ENCODE results near the gene SHE.

Gene SHE

DNA sequence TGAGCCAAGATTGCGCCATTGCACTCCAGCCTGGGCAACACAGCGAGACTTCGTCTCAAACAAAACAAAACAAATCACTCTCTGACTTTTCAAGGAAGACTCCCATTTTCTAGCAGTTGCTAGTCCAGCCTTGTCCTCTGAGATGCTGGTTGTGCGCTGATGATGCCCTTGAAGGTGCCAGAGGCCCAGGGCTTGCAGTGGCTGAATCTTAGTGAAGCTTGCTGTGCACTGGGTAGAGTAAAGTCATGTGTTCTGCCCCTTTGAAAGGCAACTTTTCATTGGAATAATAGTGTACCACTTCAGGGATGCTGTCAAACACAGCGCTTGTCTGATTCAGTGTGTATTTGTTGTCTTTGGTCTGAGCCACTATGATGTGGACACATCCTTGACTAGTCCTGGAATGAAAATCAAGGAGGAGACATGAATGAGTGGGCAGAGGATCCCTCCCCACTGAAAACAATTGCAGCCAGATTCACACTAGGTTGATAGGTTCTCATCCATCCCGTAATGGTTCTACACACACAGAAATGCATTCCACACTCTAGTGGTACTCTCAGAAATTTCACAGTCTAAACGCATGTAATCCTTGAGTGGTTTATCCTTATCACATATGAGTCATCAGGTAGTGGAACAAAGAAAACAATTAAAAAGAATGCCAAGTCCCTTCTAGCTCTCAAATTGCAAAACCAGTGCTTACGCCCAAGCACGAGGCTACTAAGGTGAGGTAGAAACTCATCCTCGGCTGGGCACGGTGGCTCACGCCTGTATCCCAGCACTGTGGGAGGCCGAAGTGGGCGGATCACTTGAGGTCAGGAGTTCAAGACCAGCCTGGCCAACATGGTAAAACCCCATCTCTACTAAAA lies 18.0 kb downstream of the SHE start:
- in situ Hi-C loops (cut with MboI; ENCODE audit: low sequenced_read_pairs), result loop anchor here (10.0 kb wide), 1 partner anchor 61 kb away; no protein-coding TSS in a partner anchor

DNA sequence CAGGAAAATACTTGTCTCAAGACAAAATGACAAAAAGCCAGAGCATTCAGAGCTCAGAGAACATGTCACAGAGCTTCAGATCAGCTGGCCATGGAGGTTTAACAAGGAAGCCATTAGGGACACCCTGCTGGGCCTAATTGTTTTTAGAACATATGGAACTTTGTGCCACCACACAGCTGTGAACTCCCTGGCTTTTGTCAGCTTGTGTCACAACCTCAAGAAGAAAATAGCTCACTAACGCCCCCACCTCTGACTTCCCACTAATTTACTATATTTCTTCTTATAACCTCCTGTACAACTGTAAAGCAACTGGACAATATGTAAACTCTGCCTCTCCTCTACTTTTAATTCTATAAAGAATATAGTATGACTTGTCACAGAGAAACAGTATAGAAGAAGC lies 21.2 kb downstream of the SHE start:
- in situ Hi-C loops (cut with MboI; ENCODE audit: low sequenced_read_pairs), result loop anchor here (10.0 kb wide), 1 partner anchor 64 kb away; no protein-coding TSS in a partner anchor

DNA sequence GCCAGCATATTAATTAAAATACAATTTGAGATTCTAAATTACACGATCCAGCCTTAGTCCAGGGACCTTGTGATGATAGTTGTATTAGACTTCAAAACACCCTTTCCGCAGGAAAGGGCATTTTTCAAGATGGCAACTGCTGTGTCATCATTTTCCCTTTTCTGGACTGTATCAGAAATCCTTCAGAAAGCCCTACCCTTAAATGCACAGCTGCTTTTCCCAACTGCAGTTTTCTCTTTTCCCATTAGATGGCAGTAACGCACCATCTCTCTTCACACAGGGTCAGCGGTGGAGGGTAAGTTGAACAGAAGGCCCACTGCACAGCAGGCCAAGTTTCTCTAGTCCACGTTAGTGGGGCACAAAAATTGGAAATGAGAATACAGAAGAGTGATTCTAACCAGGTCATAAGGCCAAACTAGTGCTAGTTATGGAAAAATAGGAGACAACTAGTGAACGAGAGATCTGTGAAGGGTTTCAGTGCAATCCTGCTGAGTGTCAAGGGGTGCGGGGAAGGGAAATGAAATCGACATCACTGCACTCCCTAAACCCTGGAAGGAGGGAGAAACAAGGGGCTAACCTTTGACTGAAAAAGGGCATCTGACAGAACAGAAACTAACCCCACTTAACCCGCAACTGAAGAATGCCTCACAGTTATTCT lies 22.3 kb downstream of the SHE start:
- in situ Hi-C loops (cut with MboI; ENCODE audit: low sequenced_read_pairs), result loop anchor here (10.0 kb wide), 2 partner anchors 65 to 75 kb away; partner anchors contain the start of gene IL6R

DNA sequence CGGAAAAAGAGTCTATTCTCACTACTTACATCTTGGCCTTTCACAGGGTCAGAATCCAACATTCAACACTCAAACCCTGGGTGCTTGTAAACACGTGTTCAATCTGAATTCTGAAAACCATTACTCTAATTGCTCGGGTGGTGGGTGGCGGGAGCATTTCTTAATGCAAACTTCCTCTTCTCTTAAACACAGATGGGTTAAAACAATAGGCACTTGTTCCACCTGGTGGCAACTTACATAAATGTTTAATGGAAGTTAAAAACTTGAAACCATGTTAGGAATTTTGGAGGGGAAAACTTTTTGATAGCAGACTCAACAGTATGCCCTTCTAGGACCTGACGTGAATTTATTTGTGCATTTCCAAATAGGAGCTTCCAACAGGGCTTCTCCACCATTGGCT lies 23.6 kb downstream of the SHE start:
- in situ Hi-C loops (cut with MboI; ENCODE audit: low sequenced_read_pairs), result loop anchor here (10.0 kb wide), 1 partner anchor 74 kb away; the partner anchor contains the start of gene IL6R

DNA sequence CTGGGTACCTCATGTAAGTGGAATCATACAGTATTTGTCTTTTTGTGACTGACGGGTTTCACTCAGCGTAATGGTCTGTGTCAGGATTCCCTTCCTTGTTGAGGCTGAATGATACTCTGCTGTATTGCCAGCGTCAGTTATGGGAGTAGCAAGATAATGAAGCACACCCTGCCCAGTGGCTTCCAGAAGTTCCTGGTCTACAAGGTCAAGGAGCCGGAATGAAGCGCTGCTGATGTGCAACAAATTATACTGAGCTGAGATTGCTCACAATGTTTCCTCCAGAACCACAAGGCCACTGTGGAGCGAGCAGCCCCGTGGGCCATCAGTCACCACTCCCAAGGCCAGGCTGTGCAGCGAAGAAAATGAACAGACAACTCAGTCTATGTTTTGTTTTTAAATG lies 24.2 kb downstream of the SHE start:
- in situ Hi-C loops (cut with MboI; ENCODE audit: low sequenced_read_pairs), result loop anchor here (10.0 kb wide), 1 partner anchor 73 kb away; the partner anchor contains the start of gene IL6R

DNA sequence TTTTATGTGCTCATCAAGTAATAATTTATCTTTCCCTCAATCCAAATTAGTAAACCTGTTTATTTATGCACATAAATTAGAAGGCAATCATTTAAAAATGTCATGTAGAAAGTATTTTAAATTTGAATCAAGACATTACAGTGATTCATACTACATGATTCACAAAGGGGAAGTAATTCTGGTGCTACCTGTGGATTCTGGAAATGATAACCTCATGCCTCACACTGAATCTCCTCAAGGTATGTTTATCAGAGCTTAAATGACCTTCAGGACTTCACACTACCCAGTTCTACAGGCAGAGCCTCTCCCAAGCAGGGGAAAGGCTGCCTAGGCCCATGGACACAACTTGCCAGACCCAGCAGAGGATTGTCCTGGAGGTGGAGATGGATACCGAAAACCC lies 25.4 kb downstream of the SHE start:
- in situ Hi-C loops (cut with MboI; ENCODE audit: low sequenced_read_pairs), result loop anchor here (10.0 kb wide), 1 partner anchor 72 kb away; the partner anchor contains the start of gene IL6R

DNA sequence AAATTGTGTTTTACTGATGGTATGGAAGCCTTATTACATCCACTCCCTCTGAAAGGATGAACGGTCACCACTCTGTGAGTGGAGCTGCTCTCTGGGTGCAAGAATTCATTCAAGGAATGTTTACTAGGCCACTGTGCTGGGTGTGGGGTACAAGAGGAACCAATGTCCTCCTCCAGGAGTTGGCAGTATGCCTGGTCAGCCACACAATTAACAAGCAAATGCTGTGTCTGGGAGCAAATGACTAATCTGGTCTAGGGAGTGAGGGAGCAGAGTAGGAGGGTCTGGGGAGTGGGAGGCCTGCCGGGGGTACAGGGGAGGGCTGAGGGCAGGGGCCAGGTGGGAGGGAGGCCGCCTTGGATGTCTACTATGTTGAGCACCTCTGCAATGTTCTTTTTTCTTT lies 27.4 kb downstream of the SHE start:
- in situ Hi-C loops (cut with MboI; ENCODE audit: low sequenced_read_pairs), result loop anchor here (10.0 kb wide), 1 partner anchor 70 kb away; the partner anchor contains the start of gene IL6R

DNA sequence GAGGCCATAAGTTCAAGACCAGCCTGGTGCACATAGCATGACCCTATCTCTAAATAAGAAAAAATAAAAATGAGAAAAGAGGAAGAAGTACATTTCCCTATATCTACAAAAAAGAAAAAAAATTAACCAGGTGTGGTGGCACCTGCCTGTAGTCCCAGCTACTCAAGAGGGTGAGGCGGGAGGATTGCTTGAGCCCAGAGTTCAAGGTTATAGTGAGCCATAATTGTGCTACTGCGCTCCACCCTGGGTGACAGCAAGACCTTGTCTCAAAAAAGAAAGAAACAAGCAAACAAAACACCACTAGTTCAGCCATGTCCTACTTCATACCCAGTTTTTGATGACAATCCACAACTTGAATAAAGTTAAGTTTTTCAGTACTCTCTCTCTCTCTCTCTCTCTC lies 30.9 kb downstream of the SHE start:
- in situ Hi-C loops (cut with MboI; ENCODE audit: low sequenced_read_pairs), result loop anchor here (10.0 kb wide), 1 partner anchor 67 kb away; the partner anchor contains the start of gene IL6R

DNA sequence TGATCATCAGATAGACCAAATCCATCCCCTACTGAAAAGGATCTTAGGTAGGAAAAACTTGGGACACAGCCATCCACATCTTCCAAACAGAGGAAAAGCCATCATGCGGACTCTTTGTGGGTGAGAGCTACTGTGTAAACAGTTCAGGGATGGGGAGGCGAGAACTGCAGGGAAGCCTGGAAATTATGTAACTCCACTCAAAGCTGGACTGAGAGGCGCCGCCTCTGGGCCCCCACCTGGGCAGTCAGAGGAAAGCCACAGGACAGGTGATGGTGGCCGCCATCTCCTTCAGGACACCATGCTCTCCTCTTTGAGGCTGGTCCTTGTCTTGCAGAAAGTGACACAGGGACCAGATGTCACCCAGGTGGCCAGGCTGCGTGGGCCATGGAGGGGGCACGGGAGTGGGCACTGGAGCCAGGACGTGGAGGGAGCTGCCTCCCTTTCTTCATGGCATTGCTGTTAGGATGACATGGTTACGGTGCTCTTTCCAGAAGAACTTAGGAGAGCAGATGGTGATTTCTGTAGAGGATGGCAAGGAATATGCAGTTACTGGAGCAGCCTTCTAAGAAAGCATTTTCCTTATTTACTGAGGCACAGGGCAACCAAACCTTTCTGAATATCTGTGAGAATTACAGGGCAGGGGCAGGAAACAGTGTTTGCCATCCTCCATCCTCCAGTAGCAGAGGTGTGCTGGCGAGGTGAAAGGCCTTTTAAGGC lies 32.2 kb downstream of the SHE start:
- in situ Hi-C loops (cut with MboI; ENCODE audit: low sequenced_read_pairs), result loop anchor here (10.0 kb wide), 1 partner anchor 65 kb away; the partner anchor contains the start of gene IL6R

DNA sequence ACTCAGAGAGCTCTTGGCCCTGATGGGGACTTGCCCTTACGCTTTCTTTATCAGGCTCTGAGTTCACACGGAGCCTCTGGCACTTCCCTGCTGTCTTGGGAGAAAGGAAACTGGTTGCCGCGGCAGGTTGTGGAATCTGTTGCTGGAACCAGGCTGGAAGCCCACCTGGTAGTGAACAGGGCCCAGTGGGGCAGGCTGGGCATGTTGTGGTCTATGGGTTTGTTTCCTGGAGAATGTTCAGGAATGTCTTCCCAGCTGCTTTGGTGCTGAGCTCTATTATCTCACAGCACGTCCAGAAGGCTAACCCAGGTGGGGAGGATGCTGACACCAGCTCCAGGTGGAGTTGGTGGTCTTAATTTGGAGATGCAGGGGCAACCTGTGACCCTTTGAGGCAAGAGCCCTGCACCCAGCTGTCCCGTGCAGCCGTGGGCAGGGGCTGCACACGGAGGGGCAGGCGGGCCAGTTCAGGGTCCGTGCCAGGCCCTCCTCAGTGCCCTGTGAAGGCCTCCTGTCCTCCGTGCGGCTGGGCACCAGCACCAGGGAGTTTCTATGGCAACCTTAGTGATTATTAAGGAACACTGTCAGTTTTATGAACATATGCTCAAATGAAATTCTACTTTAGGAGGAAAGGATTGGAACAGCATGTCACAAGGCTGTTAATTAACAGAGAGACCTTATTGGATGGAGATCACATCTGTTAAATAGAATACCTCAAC lies 33.5 kb downstream of the SHE start:
- in situ Hi-C loops (cut with MboI; ENCODE audit: low sequenced_read_pairs), result no loop called here

DNA sequence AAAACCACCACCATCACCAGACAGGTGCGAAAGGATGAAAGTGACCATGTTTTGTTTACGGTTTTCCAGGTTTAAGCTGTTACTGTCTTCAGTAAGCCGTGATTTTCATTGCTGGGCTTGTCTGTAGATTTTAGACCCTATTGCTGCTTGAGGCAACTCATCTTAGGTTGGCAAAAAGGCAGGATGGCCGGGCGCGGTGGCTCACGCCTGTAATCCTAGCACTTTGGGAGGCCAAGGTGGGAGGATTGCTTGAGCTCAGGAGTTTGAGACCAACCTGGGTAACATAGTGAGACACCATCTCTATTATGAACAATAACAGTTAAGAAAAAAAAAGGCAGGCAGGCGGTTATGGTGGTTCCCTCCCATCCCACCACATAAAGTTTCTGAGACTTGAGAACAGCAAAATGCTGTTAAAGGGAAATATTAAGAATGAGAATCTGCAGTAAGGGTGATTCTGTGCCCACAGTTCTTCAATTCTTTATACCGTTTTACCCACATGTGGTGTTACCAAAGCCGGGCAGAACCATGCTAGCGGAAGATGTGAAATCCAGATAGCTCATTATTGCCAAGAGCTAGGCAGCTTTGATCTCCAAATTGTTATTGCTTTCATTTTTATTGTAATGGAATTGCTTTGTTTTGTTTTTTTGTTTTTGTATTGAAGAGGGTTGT lies 34.6 kb downstream of the SHE start:
- in situ Hi-C loops (cut with MboI; ENCODE audit: low sequenced_read_pairs), result no loop called here

DNA sequence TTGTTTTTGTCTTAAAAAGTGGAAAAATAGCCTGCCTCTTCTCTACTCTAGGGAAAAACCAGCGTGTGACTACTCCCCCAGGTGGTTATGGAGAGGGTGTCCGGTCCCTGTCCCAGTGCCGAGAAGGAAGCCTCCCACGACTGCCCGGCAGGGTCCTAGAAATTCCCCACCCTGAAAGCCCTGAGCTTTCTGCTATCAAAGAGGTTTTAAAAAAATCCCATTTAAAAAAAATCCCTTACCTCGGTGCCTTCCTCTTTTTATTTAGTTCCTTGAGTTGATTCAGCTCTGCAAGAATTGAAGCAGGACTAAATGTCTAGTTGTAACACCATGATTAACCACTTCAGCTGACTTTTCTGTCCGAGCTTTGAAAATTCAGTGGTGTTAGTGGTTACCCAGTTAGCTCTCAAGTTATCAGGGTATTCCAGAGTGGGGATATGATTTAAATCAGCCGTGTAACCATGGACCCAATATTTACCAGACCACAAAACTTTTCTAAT lies 35.2 kb downstream of the SHE start:
- in situ Hi-C loops (cut with MboI; ENCODE audit: low sequenced_read_pairs), result no loop called here

DNA sequence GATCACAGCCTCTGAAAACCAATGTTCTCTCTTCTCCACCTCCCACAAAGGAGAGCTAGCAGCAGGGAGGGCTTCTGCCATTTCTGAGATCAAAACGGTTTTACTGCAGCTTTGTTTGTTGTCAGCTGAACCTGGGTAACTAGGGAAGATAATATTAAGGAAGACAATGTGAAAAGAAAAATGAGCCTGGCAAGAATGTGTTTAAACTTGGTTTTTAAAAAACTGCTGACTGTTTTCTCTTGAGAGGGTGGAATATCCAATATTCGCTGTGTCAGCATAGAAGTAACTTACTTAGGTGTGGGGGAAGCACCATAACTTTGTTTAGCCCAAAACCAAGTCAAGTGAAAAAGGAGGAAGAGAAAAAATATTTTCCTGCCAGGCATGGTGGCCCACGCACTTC lies 36.0 kb downstream of the SHE start:
- in situ Hi-C loops (cut with MboI; ENCODE audit: low sequenced_read_pairs), result no loop called here

DNA sequence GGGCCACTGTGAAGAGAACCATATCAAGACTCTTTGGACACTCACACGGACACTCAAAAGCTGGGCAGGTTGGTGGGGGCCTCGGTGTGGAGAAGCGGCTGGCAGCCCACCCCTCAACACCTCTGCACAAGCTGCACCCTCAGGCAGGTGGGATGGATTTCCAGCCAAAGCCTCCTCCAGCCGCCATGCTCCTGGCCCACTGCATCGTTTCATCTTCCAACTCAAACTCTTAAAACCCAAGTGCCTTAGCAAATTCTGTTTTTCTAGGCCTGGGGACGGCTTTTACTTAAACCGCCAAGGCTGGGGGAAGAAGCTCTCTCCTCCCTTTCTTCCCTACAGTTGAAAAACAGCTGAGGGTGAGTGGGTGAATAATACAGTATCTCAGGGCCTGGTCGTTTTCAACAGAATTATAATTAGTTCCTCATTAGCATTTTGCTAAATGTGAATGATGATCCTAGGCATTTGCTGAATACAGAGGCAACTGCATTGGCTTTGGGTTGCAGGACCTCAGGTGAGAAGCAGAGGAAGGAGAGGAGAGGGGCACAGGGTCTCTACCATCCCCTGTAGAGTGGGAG lies 36.5 kb downstream of the SHE start:
- in situ Hi-C loops (cut with MboI; ENCODE audit: low sequenced_read_pairs), result no loop called here

DNA sequence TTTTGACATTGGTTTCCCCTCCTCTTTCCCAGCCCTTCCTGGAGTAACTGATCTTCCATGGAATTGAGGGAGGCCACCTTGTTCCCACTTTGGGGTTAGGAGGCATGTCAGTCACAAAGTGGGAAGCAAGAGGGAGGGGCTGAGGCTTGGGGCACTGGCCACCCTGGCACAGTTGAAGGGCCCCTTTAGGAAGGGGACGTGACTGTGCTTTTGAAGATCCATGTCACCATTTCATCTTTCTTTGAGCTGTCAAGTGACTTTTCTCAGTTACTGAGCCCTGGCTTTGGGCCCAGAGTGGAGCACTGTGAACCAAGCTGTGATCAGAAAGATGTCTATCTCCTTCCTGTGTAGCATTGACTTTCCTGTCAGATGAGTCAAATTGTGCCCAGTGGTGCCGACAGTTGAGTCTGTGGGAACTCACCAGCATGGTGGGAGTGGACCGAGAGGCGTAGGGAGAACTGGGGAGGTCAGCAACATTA lies 38.7 kb downstream of the SHE start:
- in situ Hi-C loops (cut with MboI; ENCODE audit: low sequenced_read_pairs), result no loop called here

DNA sequence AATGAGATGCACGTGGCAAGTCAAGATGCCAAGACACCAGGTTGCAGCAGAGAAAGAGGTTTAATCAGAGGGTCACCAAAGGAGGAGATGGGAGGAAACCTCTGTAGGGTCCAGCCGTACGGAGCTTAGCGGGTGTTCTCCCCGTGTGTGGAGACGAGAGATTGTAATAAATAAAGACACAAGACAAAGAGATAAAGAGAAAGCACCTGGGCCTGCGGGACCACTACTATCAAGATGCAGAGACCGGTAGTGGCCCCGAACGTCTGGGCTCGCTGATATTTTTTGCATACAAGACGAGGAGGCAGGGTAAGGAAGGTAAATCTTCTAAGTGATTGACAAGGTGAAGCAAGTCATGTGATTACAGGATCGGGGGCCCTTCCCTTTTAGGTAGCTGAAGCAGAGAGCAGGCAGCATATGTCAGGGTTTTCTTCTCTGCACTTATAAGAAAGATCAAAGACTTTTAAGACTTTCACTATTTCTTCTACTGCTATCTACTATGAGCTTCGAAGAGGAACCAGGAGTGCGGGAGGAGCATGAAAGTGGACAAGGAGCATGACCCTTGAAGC lies 41.4 kb downstream of the SHE start:
- in situ Hi-C loops (cut with MboI; ENCODE audit: low sequenced_read_pairs), result no loop called here

DNA sequence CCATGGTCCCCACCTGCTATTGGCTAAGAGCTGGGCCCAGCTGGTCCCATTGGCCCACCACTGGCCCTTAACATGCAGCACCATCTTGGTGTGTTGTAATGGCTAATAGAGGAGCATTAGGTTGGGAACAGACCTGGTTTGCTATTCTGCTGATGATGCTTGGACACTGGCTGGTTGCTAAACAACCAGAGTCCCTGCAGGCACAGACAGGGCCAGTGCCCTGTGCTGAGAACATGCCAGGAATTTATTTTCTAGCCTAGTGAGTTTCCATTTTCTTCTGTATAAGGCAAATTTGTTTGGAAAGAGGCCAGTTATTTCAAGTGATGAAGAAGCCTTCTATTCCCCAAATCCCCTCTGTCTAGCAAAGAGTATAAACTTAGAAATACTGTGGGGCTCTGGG lies 43.1 kb downstream of the SHE start:
- in situ Hi-C loops (cut with MboI; ENCODE audit: low sequenced_read_pairs), result no loop called here

DNA sequence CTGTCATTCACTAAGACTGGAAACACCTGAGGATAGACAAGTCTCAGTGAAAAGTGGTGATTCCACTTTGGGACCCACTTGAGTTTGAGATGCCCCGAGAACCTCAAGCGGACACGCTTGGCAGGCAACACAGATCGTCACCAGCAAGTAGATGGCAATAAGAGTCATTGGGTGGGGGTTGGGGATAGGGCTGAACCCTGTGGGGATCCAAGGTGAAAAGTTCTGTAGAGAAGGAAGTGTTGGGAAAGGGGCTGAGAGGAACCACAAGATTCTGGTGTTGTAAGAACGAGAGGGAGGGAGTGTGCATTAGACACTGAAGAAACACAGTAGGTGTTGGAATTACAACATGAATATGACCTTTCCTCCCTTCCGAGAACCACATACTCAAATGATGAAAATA lies 45.6 kb downstream of the SHE start:
- in situ Hi-C loops (cut with MboI; ENCODE audit: low sequenced_read_pairs), result no loop called here
